Urothelium cell line (cell line): ENCODE data around the gene LEAP2.

Source experiments
- DNase-seq: peaks from one replicate; pipeline ENCODE4 v3.0.0; 2011; ENCODE audit warnings: low spot score, mixed read lengths
- FAIRE-seq: peaks from 2 replicates; lab custom pipeline; 2011; peaks lifted over from hg19 to GRCh38; lab: Jason Lieb, UNC

Gene LEAP2

GRCh38 chr5:132873119-132873929, at the start of gene LEAP2:
TSS of gene LEAP2 (plus strand) at chr5:132873668. CDS start at chr5:132873695, 27 bp downstream.
- DNase-seq (no peak), FAIRE-seq (no peak)

GRCh38 chr5:132824426-132824825, 49.0 kb upstream of the LEAP2 start:
- FAIRE-seq (no peak), DNase-seq (no peak)

GRCh38 chr5:132825033-132825833, 48.2 kb upstream of the LEAP2 start:
- DNase-seq (no peak), FAIRE-seq (no peak)

GRCh38 chr5:132825834-132826391, 47.6 kb upstream of the LEAP2 start:
- FAIRE-seq (no peak), DNase-seq (no peak)

GRCh38 chr5:132826424-132827082, 46.9 kb upstream of the LEAP2 start:
- peak; percentile 46 for FAIRE-seq
- no peak for DNase-seq

- peak; percentile 48 for FAIRE-seq
- no peak for DNase-seq
These were observed 45.4 kb upstream of the LEAP2 start for GRCh38 chr5:132827943-132828673.

- FAIRE-seq (peak; percentile 46), DNase-seq (no peak)
These were observed 44.5 kb upstream of the LEAP2 start for GRCh38 chr5:132828846-132829494.

GRCh38 chr5:132829742-132830435, 43.6 kb upstream of the LEAP2 start:
- DNase-seq, result peak; percentile 95
- FAIRE-seq, result peak; percentile 56

GRCh38 chr5:132830436-132831094, 42.9 kb upstream of the LEAP2 start, which contains the start of gene SHROOM1:
TSS of gene SHROOM1 (minus strand) at chr5:132830647. CDS start at chr5:132826140, 4,507 bp downstream.
- no peak for FAIRE-seq
- peak; percentile 88 for DNase-seq

GRCh38 chr5:132831095-132831860, 42.2 kb upstream of the LEAP2 start:
- FAIRE-seq, result no peak

GRCh38 chr5:132832612-132833011, 40.9 kb upstream of the LEAP2 start:
- FAIRE-seq (no peak), DNase-seq (no peak)

More at GRCh38 chr5:132831095-132831860, 42.2 kb upstream of the LEAP2 start:
- no peak for DNase-seq

GRCh38 chr5:132834057-132834456, 39.4 kb upstream of the LEAP2 start:
- DNase-seq, result no peak
- FAIRE-seq, result no peak

- no peak for FAIRE-seq
- DNase-seq, result no peak
These were observed 36.6 kb upstream of the LEAP2 start for GRCh38 chr5:132836852-132837251.

GRCh38 chr5:132837868-132838267, 35.6 kb upstream of the LEAP2 start:
- DNase-seq (no peak), FAIRE-seq (no peak)

- FAIRE-seq (no peak), DNase-seq (no peak)
These were observed 34.8 kb upstream of the LEAP2 start for GRCh38 chr5:132838516-132839282.

GRCh38 chr5:132839426-132840301, 33.8 kb upstream of the LEAP2 start:
- FAIRE-seq, result no peak
- DNase-seq, result peak; percentile 29
